Measurements from ENCODE around the gene KCTD15.

Gene KCTD15

GRCh38 chr19:33773704-33774624 is 22.7 kb upstream of the KCTD15 start:
- DNase-seq (ENCODE audit: low read depth, low spot score): no peak
- Histone ChIP-seq H3K36me3 (ENCODE audit: insufficient read depth, low read length) (no peaks in the 10 kb centered on the region), H3K9me3 (ENCODE audit: low read depth, low read length) (no peaks in the 10 kb centered on the region), H3K9ac (ENCODE audit: insufficient read length) (no peak overlapping the region), H3K4me3 (no peak overlapping the region), H3K27ac (no peak overlapping the region)
- no peak for TF ChIP-seq EZH2 (IDR thresholded peaks at IDR 0.05)
- TF ChIP-seq POLR2AphosphoS5 (IDR thresholded peaks at IDR 0.05; ENCODE audit: borderline replicate concordance, low read depth, low read length): no peak
- no peak for TF ChIP-seq FOXP2 (optimal IDR thresholded peaks at IDR 0.05; ENCODE audit: control extremely low read depth, extremely low read length, insufficient read depth)

- Histone ChIP-seq H3K9ac (ENCODE audit: insufficient read length) (no peak overlapping the region), H3K9me3 (ENCODE audit: low read depth, low read length) (no peaks in the 10 kb centered on the region), H3K27ac (no peak overlapping the region), H3K4me3 (no peak overlapping the region), H3K36me3 (ENCODE audit: insufficient read depth, low read length) (no peaks in the 10 kb centered on the region)
- DNase-seq (ENCODE audit: low read depth, low spot score): no peak
- TF ChIP-seq POLR2AphosphoS5 (IDR thresholded peaks at IDR 0.05; ENCODE audit: borderline replicate concordance, low read depth, low read length) (no peak), FOXP2 (optimal IDR thresholded peaks at IDR 0.05; ENCODE audit: control extremely low read depth, extremely low read length, insufficient read depth) (no peak), EZH2 (IDR thresholded peaks at IDR 0.05) (no peak)
Observed at GRCh38 chr19:33774751-33775150, 21.9 kb upstream of the KCTD15 start.

DNA sequence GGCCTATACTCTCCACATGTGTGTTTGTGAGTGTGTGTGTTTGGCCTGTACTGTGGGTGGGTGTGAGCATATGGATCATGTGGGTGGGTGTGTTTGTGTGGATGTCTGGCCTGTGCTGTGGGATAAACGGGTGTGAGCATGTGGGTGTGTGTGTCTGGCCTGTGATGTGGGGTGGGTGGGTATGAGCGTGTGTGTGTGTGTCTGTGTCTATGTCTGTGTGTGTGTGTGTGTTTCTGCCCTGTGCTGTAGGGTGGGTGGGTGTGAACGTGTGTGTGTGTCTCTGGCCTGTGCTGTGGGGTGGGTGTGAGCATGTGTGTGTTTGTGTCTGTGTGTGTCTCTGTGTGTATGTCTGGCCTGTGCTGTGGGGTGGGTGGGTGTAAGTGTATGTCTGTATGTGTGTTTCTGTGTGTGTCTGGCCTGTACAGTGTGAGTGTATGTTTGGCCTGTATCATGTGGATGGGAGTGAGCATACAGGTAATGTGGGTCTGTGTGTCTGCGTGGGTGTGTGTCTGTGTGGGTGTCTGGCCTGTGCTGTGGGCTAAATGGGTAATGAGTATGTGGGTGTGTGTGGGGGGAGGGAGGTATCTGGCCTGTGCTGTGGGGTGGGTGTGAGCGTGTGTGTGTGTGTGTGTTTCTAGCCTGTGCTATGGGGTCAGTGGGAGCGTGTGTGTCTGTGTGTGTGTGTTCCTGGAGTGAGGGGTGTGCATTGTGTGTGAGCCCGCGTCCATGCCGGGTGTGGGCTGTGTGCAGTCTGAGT is 20.8 kb upstream of the KCTD15 start:
- Histone ChIP-seq H3K36me3 (ENCODE audit: insufficient read depth, low read length) (no peaks in the 10 kb centered on the region), H3K9ac (ENCODE audit: insufficient read length) (no peak overlapping the region), H3K27ac (no peak overlapping the region), H3K9me3 (ENCODE audit: low read depth, low read length) (no peaks in the 10 kb centered on the region), H3K4me3 (no peak overlapping the region)
- no peak for DNase-seq (ENCODE audit: low read depth, low spot score)
- TF ChIP-seq POLR2AphosphoS5 (IDR thresholded peaks at IDR 0.05; ENCODE audit: borderline replicate concordance, low read depth, low read length): no peak
- TF ChIP-seq FOXP2 (optimal IDR thresholded peaks at IDR 0.05; ENCODE audit: control extremely low read depth, extremely low read length, insufficient read depth): no peak
- no peak for TF ChIP-seq EZH2 (IDR thresholded peaks at IDR 0.05)

- TF ChIP-seq POLR2AphosphoS5 (IDR thresholded peaks at IDR 0.05; ENCODE audit: borderline replicate concordance, low read depth, low read length) (no peak), EZH2 (IDR thresholded peaks at IDR 0.05) (no peak), FOXP2 (optimal IDR thresholded peaks at IDR 0.05; ENCODE audit: control extremely low read depth, extremely low read length, insufficient read depth) (no peak)
- Histone ChIP-seq H3K9ac (ENCODE audit: insufficient read length) (no peak overlapping the region), H3K9me3 (ENCODE audit: low read depth, low read length) (no peaks in the 10 kb centered on the region), H3K27ac (no peak overlapping the region), H3K4me3 (no peak overlapping the region), H3K36me3 (ENCODE audit: insufficient read depth, low read length) (no peaks in the 10 kb centered on the region)
- no peak for DNase-seq (ENCODE audit: low read depth, low spot score)
Observed at GRCh38 chr19:33777351-33777750, 19.3 kb upstream of the KCTD15 start.

GRCh38 chr19:33777753-33778088 is 18.9 kb upstream of the KCTD15 start:
- Histone ChIP-seq H3K36me3 (ENCODE audit: insufficient read depth, low read length) (no peaks in the 10 kb centered on the region), H3K9me3 (ENCODE audit: low read depth, low read length) (no peaks in the 10 kb centered on the region), H3K27ac (no peak overlapping the region), H3K4me3 (no peak overlapping the region), H3K9ac (ENCODE audit: insufficient read length) (no peak overlapping the region)
- TF ChIP-seq FOXP2 (optimal IDR thresholded peaks at IDR 0.05; ENCODE audit: control extremely low read depth, extremely low read length, insufficient read depth) (no peak), POLR2AphosphoS5 (IDR thresholded peaks at IDR 0.05; ENCODE audit: borderline replicate concordance, low read depth, low read length) (no peak), EZH2 (IDR thresholded peaks at IDR 0.05) (no peak)
- no peak for DNase-seq (ENCODE audit: low read depth, low spot score)

DNA sequence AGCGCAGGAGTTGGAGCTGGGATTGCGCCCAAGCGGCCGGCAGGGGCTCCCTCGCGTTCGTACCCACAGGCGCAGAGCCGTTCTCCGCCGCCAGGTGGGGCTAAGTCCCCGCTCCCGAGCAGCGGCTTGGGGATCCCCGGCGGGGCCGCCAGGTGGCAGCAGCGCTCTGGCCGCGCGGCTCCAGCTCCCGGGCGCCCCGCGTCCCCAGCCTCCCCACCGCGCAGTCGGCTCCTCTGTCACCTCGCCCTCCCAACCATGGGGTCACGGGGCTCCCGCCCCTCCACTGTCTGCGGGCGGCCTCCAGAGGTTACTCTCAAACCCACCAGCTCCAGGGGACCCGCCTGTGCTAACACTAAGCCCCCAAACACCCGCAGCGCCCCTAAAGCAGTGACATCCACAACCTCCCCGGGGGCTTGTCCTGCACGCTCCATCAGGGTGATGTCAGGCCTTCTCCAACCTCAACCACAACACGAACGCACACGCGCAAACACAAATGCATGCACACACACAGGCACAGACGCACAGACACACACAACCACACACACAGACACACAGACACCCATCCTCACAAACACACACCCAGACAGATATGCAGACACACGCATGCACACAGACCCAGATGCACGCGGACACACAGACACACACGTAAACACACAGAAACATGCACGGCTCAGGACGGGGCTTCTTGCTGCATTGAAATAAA is 18.4 kb upstream of the KCTD15 start:
- H3K36me3 ChIP-seq (ENCODE audit: insufficient read depth, low read length): no peaks in the 10 kb centered on the region
- no peak overlapping the region for H3K9ac ChIP-seq (ENCODE audit: insufficient read length)

GRCh38 chr19:33779849-33780248 is 16.8 kb upstream of the KCTD15 start:
- Histone ChIP-seq H3K4me3 (no peak overlapping the region), H3K9me3 (ENCODE audit: low read depth, low read length) (no peaks in the 10 kb centered on the region), H3K36me3 (ENCODE audit: insufficient read depth, low read length) (no peaks in the 10 kb centered on the region), H3K27ac (no peak overlapping the region), H3K9ac (ENCODE audit: insufficient read length) (no peak overlapping the region)
- TF ChIP-seq FOXP2 (optimal IDR thresholded peaks at IDR 0.05; ENCODE audit: control extremely low read depth, extremely low read length, insufficient read depth) (no peak), EZH2 (IDR thresholded peaks at IDR 0.05) (no peak), POLR2AphosphoS5 (IDR thresholded peaks at IDR 0.05; ENCODE audit: borderline replicate concordance, low read depth, low read length) (no peak)
- no peak for DNase-seq (ENCODE audit: low read depth, low spot score)

More for the DNA sequence above, 18.4 kb upstream of the KCTD15 start:
- no peak for TF ChIP-seq EZH2 (IDR thresholded peaks at IDR 0.05)
- TF ChIP-seq FOXP2 (optimal IDR thresholded peaks at IDR 0.05; ENCODE audit: control extremely low read depth, extremely low read length, insufficient read depth): no peak
- no peak for TF ChIP-seq POLR2AphosphoS5 (IDR thresholded peaks at IDR 0.05; ENCODE audit: borderline replicate concordance, low read depth, low read length)
- Histone ChIP-seq H3K27ac (no peak overlapping the region), H3K9me3 (ENCODE audit: low read depth, low read length) (no peaks in the 10 kb centered on the region), H3K4me3 (no peak overlapping the region)
- DNase-seq (ENCODE audit: low read depth, low spot score): no peak

- no peak overlapping the region for H3K9ac ChIP-seq (ENCODE audit: insufficient read length)
- H3K4me3 ChIP-seq: no peak overlapping the region
- no peak overlapping the region for H3K27ac ChIP-seq
- no peaks in the 10 kb centered on the region for H3K36me3 ChIP-seq (ENCODE audit: insufficient read depth, low read length)
- TF ChIP-seq POLR2AphosphoS5 (IDR thresholded peaks at IDR 0.05; ENCODE audit: borderline replicate concordance, low read depth, low read length) (no peak), EZH2 (IDR thresholded peaks at IDR 0.05) (no peak), FOXP2 (optimal IDR thresholded peaks at IDR 0.05; ENCODE audit: control extremely low read depth, extremely low read length, insufficient read depth) (no peak)
- no peaks in the 10 kb centered on the region for H3K9me3 ChIP-seq (ENCODE audit: low read depth, low read length)
- DNase-seq (ENCODE audit: low read depth, low spot score): no peak
Observed at GRCh38 chr19:33780251-33780650, 16.4 kb upstream of the KCTD15 start.
